HepG2 (cell line): ENCODE data around the gene TMCC2. TPM values are rescaled to one million over a fixed set of nuclear protein-coding genes. Genes with fewer than 3 reads are reported as not detected.

Source experiments
- FOXA1 ChIP-seq, 2 experiments: fragments of 450-650 bp in 1 of 2; sonication (generic) in 1 of 2; formaldehyde crosslinking in 1 of 2; IDR thresholded peaks; 2 replicates each; pipeline versions ENCODE4 v1.4.0 to v1.6.1; 2016 to 2020; ENCODE audit warnings: missing genetic modification reagents in 1 of 2
- FOXA3 ChIP-seq: IDR thresholded peaks from 2 replicates; pipeline ENCODE4 v1.6.1; 2016; ENCODE audit warnings: missing genetic modification reagents, missing compliant biosample characterization
- polyA plus RNA-seq, 8 experiments: library from polyadenylated mRNA; depleted of rRNA in 3 of 8; stranded (reverse) in 7 of 8; unstranded in 1 of 8; fragments of >200 nt; fragmentation: Illumina TruSeq in 4 of 8; extraction: Trizol in 4 of 8; gene quantifications; 2 replicates each; pipeline versions ENCODE4 v1.2.1 to v1.2.3, GENCODE V29; 2011 to 2016; ENCODE audit warnings: low read depth in 4 of 8, missing spikeins in 1 of 8, mixed read lengths in 1 of 8; ENCODE audit not compliant: insufficient read depth in 1 of 8
- total RNA-seq, 5 experiments: library from RNA; depleted of rRNA; stranded (reverse); fragments of >200 nt; fragmentation: Illumina TruSeq; extraction: Trizol; gene quantifications; 2 replicates each; pipeline ENCODE4 v1.2.3, GENCODE V29; 2016; ENCODE audit warnings: low read depth in 1 of 5
- TF ChIP-seq, protein P1 (sequence below): IDR thresholded peaks from 2 replicates; pipeline ENCODE4 v1.4.0; 2020; ENCODE audit warnings: mild to moderate bottlenecking, missing genetic modification reagents
- TF ChIP-seq, protein P2 (sequence below): sonication (generic); formaldehyde crosslinking; IDR thresholded peaks from 2 replicates; pipeline ENCODE4 v1.8.1; 2023; ENCODE audit warnings: mild to moderate bottlenecking, missing genetic modification reagents, borderline replicate concordance
- TF ChIP-seq, protein P3 (sequence below): sonication (generic); formaldehyde crosslinking; conservative IDR thresholded peaks from 2 replicates; pipeline ENCODE4 v1.4.0; 2020; ENCODE audit warnings: mild to moderate bottlenecking, missing genetic modification reagents, moderate library complexity
- TF ChIP-seq, protein P4 (sequence below): sonication (generic); formaldehyde crosslinking; IDR thresholded peaks from 2 replicates; pipeline ENCODE4 v1.5.1; 2020; ENCODE audit warnings: mild to moderate bottlenecking, missing genetic modification reagents, moderate library complexity

The TMCC2 gene
- total and polyA plus RNA-seq, 2 of the 13 experiments (the other 11 are each of a cell fraction or from before 2014, with no cell fraction given), result 0.12 to 0.24 TPM

DNA sequence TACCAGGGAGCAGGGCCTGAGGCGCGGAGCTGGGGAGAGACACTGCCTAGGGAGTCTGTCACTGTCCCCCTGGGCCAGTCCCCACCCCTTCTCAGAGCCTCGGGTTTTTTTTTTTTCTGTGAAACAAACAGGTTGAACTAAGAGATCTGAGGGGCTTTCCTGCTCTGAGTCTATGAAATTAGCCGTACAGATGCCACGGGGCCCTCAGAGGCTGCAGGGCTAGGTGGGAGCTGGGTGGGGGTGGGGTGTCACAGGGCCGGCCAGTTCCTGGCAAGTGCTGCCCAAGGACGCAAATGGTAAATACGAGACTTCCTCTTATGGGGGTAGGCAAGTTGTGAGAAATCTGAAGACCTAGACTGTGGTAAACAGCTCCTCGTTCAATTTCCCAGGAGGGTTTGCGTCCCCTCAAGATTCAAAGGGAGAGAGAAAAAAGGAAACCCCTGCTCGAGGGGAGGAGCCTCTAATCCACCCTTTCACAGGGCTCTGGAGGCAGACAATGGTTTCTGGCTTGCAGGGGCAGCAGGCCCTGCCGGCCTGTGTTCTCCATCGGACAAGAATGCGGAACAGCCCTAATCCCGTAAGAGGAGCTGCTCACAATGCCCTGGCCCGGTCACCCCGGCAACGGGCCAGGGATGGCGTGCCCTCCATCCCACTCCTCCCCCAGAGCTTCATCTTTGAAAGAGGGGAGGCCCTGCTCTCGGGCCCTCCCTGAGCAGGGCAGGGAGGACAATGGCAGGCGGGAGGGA, 86.0 kb downstream of the TMCC2 start (continued):
- TF ChIP-seq, protein P1, sequence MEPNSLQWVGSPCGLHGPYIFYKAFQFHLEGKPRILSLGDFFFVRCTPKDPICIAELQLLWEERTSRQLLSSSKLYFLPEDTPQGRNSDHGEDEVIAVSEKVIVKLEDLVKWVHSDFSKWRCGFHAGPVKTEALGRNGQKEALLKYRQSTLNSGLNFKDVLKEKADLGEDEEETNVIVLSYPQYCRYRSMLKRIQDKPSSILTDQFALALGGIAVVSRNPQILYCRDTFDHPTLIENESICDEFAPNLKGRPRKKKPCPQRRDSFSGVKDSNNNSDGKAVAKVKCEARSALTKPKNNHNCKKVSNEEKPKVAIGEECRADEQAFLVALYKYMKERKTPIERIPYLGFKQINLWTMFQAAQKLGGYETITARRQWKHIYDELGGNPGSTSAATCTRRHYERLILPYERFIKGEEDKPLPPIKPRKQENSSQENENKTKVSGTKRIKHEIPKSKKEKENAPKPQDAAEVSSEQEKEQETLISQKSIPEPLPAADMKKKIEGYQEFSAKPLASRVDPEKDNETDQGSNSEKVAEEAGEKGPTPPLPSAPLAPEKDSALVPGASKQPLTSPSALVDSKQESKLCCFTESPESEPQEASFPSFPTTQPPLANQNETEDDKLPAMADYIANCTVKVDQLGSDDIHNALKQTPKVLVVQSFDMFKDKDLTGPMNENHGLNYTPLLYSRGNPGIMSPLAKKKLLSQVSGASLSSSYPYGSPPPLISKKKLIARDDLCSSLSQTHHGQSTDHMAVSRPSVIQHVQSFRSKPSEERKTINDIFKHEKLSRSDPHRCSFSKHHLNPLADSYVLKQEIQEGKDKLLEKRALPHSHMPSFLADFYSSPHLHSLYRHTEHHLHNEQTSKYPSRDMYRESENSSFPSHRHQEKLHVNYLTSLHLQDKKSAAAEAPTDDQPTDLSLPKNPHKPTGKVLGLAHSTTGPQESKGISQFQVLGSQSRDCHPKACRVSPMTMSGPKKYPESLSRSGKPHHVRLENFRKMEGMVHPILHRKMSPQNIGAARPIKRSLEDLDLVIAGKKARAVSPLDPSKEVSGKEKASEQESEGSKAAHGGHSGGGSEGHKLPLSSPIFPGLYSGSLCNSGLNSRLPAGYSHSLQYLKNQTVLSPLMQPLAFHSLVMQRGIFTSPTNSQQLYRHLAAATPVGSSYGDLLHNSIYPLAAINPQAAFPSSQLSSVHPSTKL (CRISPR knock-in tag), result 0 out of 2 replicates have a peak, but pooled peaks have one; percentile 41
- TF ChIP-seq, protein P2, sequence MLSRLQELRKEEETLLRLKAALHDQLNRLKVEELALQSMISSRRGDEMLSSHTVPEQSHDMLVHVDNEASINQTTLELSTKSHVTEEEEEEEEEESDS, result no peak
- TF ChIP-seq FOXA3 (CRISPR knock-in tag) (peak; percentile 43; the same call in 1 of the 2 replicates), FOXA1 (IDR thresholded peaks at IDR 0.05) (no peak), FOXA1 (CRISPR knock-in tag; IDR thresholded peaks at IDR 0.05) (0 out of 2 replicates have a peak, but pooled peaks have one; percentile 16)
- TF ChIP-seq, protein P3, sequence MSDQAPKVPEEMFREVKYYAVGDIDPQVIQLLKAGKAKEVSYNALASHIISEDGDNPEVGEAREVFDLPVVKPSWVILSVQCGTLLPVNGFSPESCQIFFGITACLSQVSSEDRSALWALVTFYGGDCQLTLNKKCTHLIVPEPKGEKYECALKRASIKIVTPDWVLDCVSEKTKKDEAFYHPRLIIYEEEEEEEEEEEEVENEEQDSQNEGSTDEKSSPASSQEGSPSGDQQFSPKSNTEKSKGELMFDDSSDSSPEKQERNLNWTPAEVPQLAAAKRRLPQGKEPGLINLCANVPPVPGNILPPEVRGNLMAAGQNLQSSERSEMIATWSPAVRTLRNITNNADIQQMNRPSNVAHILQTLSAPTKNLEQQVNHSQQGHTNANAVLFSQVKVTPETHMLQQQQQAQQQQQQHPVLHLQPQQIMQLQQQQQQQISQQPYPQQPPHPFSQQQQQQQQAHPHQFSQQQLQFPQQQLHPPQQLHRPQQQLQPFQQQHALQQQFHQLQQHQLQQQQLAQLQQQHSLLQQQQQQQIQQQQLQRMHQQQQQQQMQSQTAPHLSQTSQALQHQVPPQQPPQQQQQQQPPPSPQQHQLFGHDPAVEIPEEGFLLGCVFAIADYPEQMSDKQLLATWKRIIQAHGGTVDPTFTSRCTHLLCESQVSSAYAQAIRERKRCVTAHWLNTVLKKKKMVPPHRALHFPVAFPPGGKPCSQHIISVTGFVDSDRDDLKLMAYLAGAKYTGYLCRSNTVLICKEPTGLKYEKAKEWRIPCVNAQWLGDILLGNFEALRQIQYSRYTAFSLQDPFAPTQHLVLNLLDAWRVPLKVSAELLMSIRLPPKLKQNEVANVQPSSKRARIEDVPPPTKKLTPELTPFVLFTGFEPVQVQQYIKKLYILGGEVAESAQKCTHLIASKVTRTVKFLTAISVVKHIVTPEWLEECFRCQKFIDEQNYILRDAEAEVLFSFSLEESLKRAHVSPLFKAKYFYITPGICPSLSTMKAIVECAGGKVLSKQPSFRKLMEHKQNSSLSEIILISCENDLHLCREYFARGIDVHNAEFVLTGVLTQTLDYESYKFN (CRISPR knock-in tag), result 0 out of 2 replicates have a peak, but pooled peaks have one; percentile 19
- TF ChIP-seq, protein P4, sequence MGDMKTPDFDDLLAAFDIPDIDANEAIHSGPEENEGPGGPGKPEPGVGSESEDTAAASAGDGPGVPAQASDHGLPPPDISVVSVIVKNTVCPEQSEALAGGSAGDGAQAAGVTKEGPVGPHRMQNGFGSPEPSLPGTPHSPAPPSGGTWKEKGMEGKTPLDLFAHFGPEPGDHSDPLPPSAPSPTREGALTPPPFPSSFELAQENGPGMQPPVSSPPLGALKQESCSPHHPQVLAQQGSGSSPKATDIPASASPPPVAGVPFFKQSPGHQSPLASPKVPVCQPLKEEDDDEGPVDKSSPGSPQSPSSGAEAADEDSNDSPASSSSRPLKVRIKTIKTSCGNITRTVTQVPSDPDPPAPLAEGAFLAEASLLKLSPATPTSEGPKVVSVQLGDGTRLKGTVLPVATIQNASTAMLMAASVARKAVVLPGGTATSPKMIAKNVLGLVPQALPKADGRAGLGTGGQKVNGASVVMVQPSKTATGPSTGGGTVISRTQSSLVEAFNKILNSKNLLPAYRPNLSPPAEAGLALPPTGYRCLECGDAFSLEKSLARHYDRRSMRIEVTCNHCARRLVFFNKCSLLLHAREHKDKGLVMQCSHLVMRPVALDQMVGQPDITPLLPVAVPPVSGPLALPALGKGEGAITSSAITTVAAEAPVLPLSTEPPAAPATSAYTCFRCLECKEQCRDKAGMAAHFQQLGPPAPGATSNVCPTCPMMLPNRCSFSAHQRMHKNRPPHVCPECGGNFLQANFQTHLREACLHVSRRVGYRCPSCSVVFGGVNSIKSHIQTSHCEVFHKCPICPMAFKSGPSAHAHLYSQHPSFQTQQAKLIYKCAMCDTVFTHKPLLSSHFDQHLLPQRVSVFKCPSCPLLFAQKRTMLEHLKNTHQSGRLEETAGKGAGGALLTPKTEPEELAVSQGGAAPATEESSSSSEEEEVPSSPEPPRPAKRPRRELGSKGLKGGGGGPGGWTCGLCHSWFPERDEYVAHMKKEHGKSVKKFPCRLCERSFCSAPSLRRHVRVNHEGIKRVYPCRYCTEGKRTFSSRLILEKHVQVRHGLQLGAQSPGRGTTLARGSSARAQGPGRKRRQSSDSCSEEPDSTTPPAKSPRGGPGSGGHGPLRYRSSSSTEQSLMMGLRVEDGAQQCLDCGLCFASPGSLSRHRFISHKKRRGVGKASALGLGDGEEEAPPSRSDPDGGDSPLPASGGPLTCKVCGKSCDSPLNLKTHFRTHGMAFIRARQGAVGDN, result peak; percentile 37; the same call in 1 of the 2 replicates
